Body of pancreas (tissue), 4 donors: Measurements from ENCODE around the gene PASK. TPM values are rescaled to one million over a fixed set of nuclear protein-coding genes. Genes with fewer than 3 reads are reported as not detected.

Experiments used
- ATAC-seq: fragments of 150-250 bp; one replicate; pipeline ENCODE4 v1.9.1; 2016
- DNase-seq, 4 donors: peaks; one replicate each; pipeline ENCODE4 v3.0.0-alpha.2; 2019
- H3K27ac ChIP-seq, 4 donors: fragments of 200-600 bp; sonication (generic); 1 replicate in 3 of 4; 2 replicates in 1 of 4; pipeline versions ENCODE4 v1.5.1 to v1.6.1; 2016 to 2019; ENCODE audit warnings: mild to moderate bottlenecking in 1 of 4, mixed read lengths in 1 of 4, moderate library complexity in 1 of 4
- H3K27me3 ChIP-seq, 2 donors: fragments of 200-600 bp; sonication (generic); one replicate each; pipeline ENCODE4 v1.6.0; 2016; ENCODE audit warnings: mild to moderate bottlenecking in 1 of 2
- H3K36me3 ChIP-seq, 2 donors: fragments of 200-600 bp; sonication (generic); replicated peaks in 1 of 2; 2 replicates each; pipeline ENCODE4 v1.5.1; 2016; ENCODE audit warnings: low read depth in 2 of 2; ENCODE audit not compliant: insufficient read depth in 1 of 2
- H3K4me1 ChIP-seq: fragments of 200-600 bp; sonication (generic); one replicate; pipeline ENCODE4 v1.6.0; 2016
- H3K4me3 ChIP-seq, 2 donors: fragments of 200-600 bp; sonication (generic); 1 replicate in 1 of 2; 2 replicates in 1 of 2; pipeline ENCODE4 v1.5.1; 2016 to 2019
- H3K9me3 ChIP-seq, 3 donors: fragments of 200-600 bp; sonication (generic); 1 replicate in 2 of 3; 2 replicates in 1 of 3; pipeline ENCODE4 v1.5.1; 2016
- CTCF ChIP-seq, 7 experiments: fragments of 450-650 bp in 4 of 7; fragments of 200-600 bp in 3 of 7; sonication (generic) in 3 of 7; IDR thresholded peaks; one replicate each; pipeline ENCODE4 v1.5.1; 2016 to 2019; ENCODE audit warnings: antibody characterized with exemption in 7 of 7
- POLR2A ChIP-seq, 3 donors: fragments of 450-650 bp; IDR thresholded peaks; one replicate each; pipeline ENCODE4 v1.6.1; 2016; ENCODE audit warnings: antibody characterized with exemption in 3 of 3, mild to moderate bottlenecking in 2 of 3
- WGBS, 2 donors: methylation state at CpG; one replicate each; pipeline ENCODE4 v1.1.5; 2017; 5-methylcytosine and 5-hydroxymethylcytosine counted together
- intact Hi-C: fragments of 100-400 bp; cut with DNase I; formaldehyde crosslinking; loops from one replicate; pipeline ENCODE4 v1.15.1; 2023
- total RNA-seq, 2 donors: library from RNA; depleted of rRNA; stranded (reverse); fragments of >200 nt; gene quantifications; one replicate each; pipeline ENCODE4 v1.1.0, GENCODE V29; 2016

Gene PASK
- total RNA-seq, 2 donors from 2014 or later: 7.5 to 15.8 TPM

- Histone ChIP-seq H3K4me1 (no peaks in the 10 kb centered on the region), H3K36me3 (peaks cover 0 to 9% of the 10 kb centered on the region in 2 donors), H3K9me3 (no peaks in the 10 kb centered on the region), H3K4me3 (no peak overlapping the region), H3K27ac (no peak overlapping the region), H3K27me3 (no peaks in the 10 kb centered on the region)
- 92 to 94% methylated on average over 5 to 12 of the region's 12 CpGs for WGBS, 2 donors
- DNase-seq (no peak), ATAC-seq (no peak)
- intact Hi-C loops: no loop called here
- TF ChIP-seq CTCF (IDR thresholded peaks at IDR 0.05) (no peak), POLR2A (IDR thresholded peaks at IDR 0.05) (no peak)
Measured at GRCh38 chr2:241180495-241180894, 31.2 kb upstream of the PASK start.

GRCh38 chr2:241179899-241180298 is 30.6 kb upstream of the PASK start:
- no peak for TF ChIP-seq CTCF (IDR thresholded peaks at IDR 0.05)
- no peak for TF ChIP-seq POLR2A (IDR thresholded peaks at IDR 0.05)
- intact Hi-C loops: no loop called here
- H3K4me3 ChIP-seq: no peak overlapping the region
- peaks cover 0 to 9% of the 10 kb centered on the region in 2 donors for H3K36me3 ChIP-seq
- no peak overlapping the region for H3K27ac ChIP-seq
- H3K27me3 ChIP-seq: no peaks in the 10 kb centered on the region
- ATAC-seq (no peak), DNase-seq (no peak)
- no peaks in the 10 kb centered on the region for H3K9me3 ChIP-seq
- no peaks in the 10 kb centered on the region for H3K4me1 ChIP-seq
- 71 to 75% methylated on average over 4 of the region's 4 CpGs for WGBS, 2 donors

GRCh38 chr2:241178961-241179360 is 29.7 kb upstream of the PASK start:
- Histone ChIP-seq H3K4me3 (no peak overlapping the region), H3K27ac (no peak overlapping the region), H3K9me3 (no peaks in the 10 kb centered on the region), H3K36me3 (peaks cover 4 to 9% of the 10 kb centered on the region in 2 donors), H3K4me1 (no peaks in the 10 kb centered on the region), H3K27me3 (no peaks in the 10 kb centered on the region)
- intact Hi-C loops: no loop called here
- TF ChIP-seq POLR2A (IDR thresholded peaks at IDR 0.05): no peak
- no peak for TF ChIP-seq CTCF (IDR thresholded peaks at IDR 0.05)
- no peak for DNase-seq
- WGBS, 2 donors: 82 to 84% methylated on average over 4 of the region's 4 CpGs
- ATAC-seq: no peak

GRCh38 chr2:241177526-241178334 is 28.5 kb upstream of the PASK start:
- Histone ChIP-seq H3K9me3 (no peaks in the 10 kb centered on the region), H3K27me3 (no peaks in the 10 kb centered on the region), H3K4me1 (no peaks in the 10 kb centered on the region), H3K4me3 (no peak overlapping the region), H3K36me3 (peaks cover 4 to 5% of the 10 kb centered on the region in 2 donors), H3K27ac (no peak overlapping the region)
- intact Hi-C loops: no loop called here
- 94 to 96% methylated on average over 11 to 12 of the region's 12 CpGs for WGBS, 2 donors
- DNase-seq (no peak), ATAC-seq (no peak)
- TF ChIP-seq POLR2A (IDR thresholded peaks at IDR 0.05) (no peak), CTCF (IDR thresholded peaks at IDR 0.05) (no peak)

GRCh38 chr2:241173557-241173956 is 24.3 kb upstream of the PASK start:
- peaks cover 0 to 8% (median 0%) of the 10 kb centered on the region in 3 donors for H3K9me3 ChIP-seq

More at GRCh38 chr2:241173557-241173956, 24.3 kb upstream of the PASK start:
- no peaks in the 10 kb centered on the region for H3K27me3 ChIP-seq
- no peak for DNase-seq
- 98 to 100% methylated on average over 2 of the region's 2 CpGs for WGBS, 2 donors
- H3K27ac ChIP-seq: no peak overlapping the region
- no peak overlapping the region for H3K4me3 ChIP-seq
- TF ChIP-seq POLR2A (IDR thresholded peaks at IDR 0.05) (no peak), CTCF (IDR thresholded peaks at IDR 0.05) (no peak)
- peaks cover 4 to 18% of the 10 kb centered on the region in 2 donors for H3K36me3 ChIP-seq
- ATAC-seq: no peak
- intact Hi-C loops: no loop called here
- no peaks in the 10 kb centered on the region for H3K4me1 ChIP-seq
